ENCODE results near the gene NCKAP5. TPM values are rescaled to one million over a fixed set of nuclear protein-coding genes. Genes with fewer than 3 reads are reported as not detected.

NCKAP5 gene
- total RNA-seq, 2 donors from 2014 or later, result 2.0 to 7.1 TPM

DNA sequence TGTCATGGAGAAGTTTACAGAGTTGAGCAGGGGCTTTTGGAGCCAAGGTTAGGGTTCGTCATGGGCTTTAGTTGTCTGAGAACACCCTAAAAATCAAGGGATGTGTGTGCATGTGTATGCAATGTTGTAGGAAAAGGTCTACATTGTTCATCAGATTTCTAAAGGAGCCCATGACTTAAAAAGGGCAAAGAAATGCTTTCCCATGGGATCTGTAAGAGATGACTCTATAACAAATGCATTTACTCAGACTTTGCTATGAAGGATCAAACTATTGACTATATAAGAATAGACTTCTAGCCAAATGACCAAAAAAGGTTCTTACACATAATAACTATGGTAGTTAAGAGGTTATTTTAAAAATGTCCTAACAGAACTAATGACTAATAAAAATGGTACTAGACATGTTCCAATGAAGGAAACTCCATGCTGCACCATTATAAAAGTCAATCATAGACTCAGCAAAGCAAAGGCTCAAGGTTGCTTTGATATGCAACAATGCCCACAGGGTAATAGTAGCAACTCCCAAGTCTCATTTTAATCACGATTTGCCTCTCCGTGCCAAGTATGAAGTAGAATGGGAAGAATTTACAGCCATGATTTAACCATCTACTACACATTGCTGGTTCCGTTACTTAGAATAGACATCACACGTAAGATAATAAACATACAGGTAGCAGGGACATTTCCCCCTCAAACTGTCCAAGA is 158.5 kb downstream of the NCKAP5 start:
- TF ChIP-seq POLR2A (IDR thresholded peaks at IDR 0.05) (no peak), POLR2AphosphoS5 (IDR thresholded peaks at IDR 0.05) (no peak)
- TF ChIP-seq, protein P1, sequence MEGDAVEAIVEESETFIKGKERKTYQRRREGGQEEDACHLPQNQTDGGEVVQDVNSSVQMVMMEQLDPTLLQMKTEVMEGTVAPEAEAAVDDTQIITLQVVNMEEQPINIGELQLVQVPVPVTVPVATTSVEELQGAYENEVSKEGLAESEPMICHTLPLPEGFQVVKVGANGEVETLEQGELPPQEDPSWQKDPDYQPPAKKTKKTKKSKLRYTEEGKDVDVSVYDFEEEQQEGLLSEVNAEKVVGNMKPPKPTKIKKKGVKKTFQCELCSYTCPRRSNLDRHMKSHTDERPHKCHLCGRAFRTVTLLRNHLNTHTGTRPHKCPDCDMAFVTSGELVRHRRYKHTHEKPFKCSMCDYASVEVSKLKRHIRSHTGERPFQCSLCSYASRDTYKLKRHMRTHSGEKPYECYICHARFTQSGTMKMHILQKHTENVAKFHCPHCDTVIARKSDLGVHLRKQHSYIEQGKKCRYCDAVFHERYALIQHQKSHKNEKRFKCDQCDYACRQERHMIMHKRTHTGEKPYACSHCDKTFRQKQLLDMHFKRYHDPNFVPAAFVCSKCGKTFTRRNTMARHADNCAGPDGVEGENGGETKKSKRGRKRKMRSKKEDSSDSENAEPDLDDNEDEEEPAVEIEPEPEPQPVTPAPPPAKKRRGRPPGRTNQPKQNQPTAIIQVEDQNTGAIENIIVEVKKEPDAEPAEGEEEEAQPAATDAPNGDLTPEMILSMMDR (IDR thresholded peaks at IDR 0.05), result no peak
- 79% methylated on average over 5 of the region's 5 CpGs for WGBS
- Histone ChIP-seq H3K27me3 (replicated peaks; ENCODE audit: insufficient read depth) (no peaks in the 10 kb centered on the region), H3K4me3 (no peak overlapping the region), H3K27ac (no peak overlapping the region), H3K9me3 (no peaks in the 10 kb centered on the region), H3K36me3 (no peaks in the 10 kb centered on the region), H3K4me1 (replicated peaks) (no peaks in the 10 kb centered on the region)
- intact Hi-C loops (cut with DNase I), result no loop called here
- DNase-seq (ENCODE audit: low spot score), result no peak

DNA sequence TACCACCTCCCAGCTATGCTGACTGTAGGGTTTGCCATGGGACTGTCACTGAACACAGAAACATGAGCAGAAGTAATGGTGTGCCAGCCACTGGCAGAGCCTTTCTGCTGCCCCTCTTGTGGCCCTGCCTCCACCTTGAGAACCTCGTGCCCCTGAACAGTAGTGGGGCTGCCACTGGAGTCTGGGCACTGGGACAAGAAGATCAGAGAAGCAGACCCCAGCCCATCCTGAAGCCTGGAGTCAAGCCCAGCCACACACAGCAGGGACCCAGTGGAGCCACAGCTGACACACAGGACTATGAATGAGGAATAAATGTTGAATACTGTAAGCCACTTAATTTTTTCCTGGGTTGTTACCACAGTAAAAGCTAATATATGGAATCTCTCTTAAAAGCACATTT is 159.6 kb downstream of the NCKAP5 start:
- Histone ChIP-seq H3K9me3 (no peaks in the 10 kb centered on the region), H3K36me3 (no peaks in the 10 kb centered on the region), H3K4me3 (no peak overlapping the region), H3K4me1 (replicated peaks) (no peaks in the 10 kb centered on the region), H3K27me3 (replicated peaks; ENCODE audit: insufficient read depth) (no peaks in the 10 kb centered on the region), H3K27ac (no peak overlapping the region)
- WGBS, result 74% methylated on average over 1 of the region's 1 CpG
- no peak for TF ChIP-seq POLR2A (IDR thresholded peaks at IDR 0.05)
- no peak for TF ChIP-seq POLR2AphosphoS5 (IDR thresholded peaks at IDR 0.05)
- TF ChIP-seq, protein P1 (IDR thresholded peaks at IDR 0.05), result no peak
- no peak for DNase-seq (ENCODE audit: low spot score)
- intact Hi-C loops (cut with DNase I), result no loop called here

DNA sequence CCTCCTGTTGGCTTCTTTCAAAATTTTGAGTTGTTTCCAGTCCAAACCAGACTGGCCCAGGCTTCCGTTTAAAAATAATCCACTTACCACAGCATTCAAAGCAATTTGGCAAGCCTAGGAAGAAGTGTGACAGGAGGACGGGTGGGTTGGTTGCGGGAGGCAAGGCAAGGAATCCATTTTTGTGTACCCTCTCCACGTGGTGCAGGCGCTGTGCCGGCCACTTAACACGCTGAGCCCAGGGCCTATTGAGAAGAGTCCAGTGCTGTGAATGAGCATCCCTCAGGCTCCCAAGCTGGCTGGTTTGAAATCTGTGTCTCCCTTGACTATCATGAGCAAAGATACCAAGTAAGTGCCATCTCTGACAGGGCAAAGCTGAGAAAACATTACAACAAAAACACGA is 160.9 kb downstream of the NCKAP5 start:
- intact Hi-C loops (cut with DNase I), result no loop called here
- 59% methylated on average over 8 of the region's 8 CpGs for WGBS

DNA sequence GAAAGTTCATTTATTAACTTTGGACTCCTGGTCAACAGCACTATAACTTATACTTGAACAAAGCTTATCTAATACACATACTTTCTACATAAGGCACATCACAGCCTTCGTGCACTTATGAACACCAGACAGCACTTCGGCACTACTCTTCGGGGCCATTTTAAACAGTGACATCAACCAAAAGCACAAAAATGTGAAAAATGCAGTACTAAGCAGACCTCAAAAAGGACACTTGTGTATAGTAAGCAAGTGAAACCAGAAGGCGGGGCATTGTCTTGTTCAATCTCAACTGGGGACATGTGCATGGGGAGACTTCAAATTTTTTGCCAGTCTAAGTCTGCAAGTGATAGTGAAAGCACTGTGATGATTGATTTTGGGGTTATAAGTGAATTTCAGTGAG is 163.0 kb downstream of the NCKAP5 start:
- H3K4me1 ChIP-seq (replicated peaks), result no peaks in the 10 kb centered on the region
- H3K9me3 ChIP-seq, result no peaks in the 10 kb centered on the region
- H3K36me3 ChIP-seq, result no peaks in the 10 kb centered on the region
- H3K27me3 ChIP-seq (replicated peaks; ENCODE audit: insufficient read depth), result no peaks in the 10 kb centered on the region
- no peak for DNase-seq (ENCODE audit: low spot score)
- 88% methylated on average over 4 of the region's 4 CpGs for WGBS
- H3K27ac ChIP-seq, result no peak overlapping the region
- intact Hi-C loops (cut with DNase I), result no loop called here
- TF ChIP-seq, protein P1 (IDR thresholded peaks at IDR 0.05), result no peak
- TF ChIP-seq POLR2AphosphoS5 (IDR thresholded peaks at IDR 0.05) (no peak), POLR2A (IDR thresholded peaks at IDR 0.05) (no peak)
- no peak overlapping the region for H3K4me3 ChIP-seq

More for the DNA sequence above, 160.9 kb downstream of the NCKAP5 start:
- no peak overlapping the region for H3K4me3 ChIP-seq
- no peak for TF ChIP-seq POLR2AphosphoS5 (IDR thresholded peaks at IDR 0.05)
- TF ChIP-seq, protein P1 (IDR thresholded peaks at IDR 0.05), result no peak
- no peak for TF ChIP-seq POLR2A (IDR thresholded peaks at IDR 0.05)
- no peak overlapping the region for H3K27ac ChIP-seq
- H3K4me1 ChIP-seq (replicated peaks), result no peaks in the 10 kb centered on the region
- no peak for DNase-seq (ENCODE audit: low spot score)
- H3K36me3 ChIP-seq, result no peaks in the 10 kb centered on the region
- no peaks in the 10 kb centered on the region for H3K27me3 ChIP-seq (replicated peaks; ENCODE audit: insufficient read depth)
- no peaks in the 10 kb centered on the region for H3K9me3 ChIP-seq

DNA sequence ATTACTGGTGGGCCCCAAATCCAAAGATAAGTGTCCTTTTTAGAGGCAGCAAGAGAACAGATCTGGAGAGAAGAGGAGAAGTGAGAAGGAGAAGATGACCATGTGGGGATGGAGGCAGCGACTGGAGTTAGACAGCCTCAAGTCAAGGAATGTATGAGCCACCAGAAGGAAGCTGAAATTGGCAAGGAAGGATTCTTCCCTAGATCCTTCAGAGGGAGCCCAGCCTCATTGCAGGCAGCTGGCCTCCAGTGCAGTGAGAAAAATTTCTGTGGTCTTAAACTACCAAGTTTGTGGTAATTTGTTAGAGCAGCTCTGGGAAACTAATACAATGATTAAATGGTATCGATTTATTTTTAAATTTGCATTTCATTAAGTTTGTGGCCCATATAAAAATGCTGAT is 167.9 kb downstream of the NCKAP5 start:
- Histone ChIP-seq H3K4me3 (no peak overlapping the region), H3K27ac (no peak overlapping the region), H3K4me1 (replicated peaks) (no peaks in the 10 kb centered on the region), H3K9me3 (no peaks in the 10 kb centered on the region), H3K36me3 (no peaks in the 10 kb centered on the region), H3K27me3 (replicated peaks; ENCODE audit: insufficient read depth) (no peaks in the 10 kb centered on the region)
- DNase-seq (ENCODE audit: low spot score), result no peak
- TF ChIP-seq POLR2AphosphoS5 (IDR thresholded peaks at IDR 0.05), result no peak
- TF ChIP-seq, protein P1 (IDR thresholded peaks at IDR 0.05), result no peak
- no peak for TF ChIP-seq POLR2A (IDR thresholded peaks at IDR 0.05)
- intact Hi-C loops (cut with DNase I), result no loop called here
- WGBS, result 94% methylated on average over 2 of the region's 2 CpGs

All from prostate gland (tissue), 2 donors.